NB4 (cell line): ENCODE data around the gene IVL.

Source experiments
- MYC ChIP-seq: IDR thresholded peaks from 2 replicates; pipeline ENCODE4 v1.6.1; 2011; ENCODE audit warnings: low read depth, low read length
- POLR2A ChIP-seq: IDR thresholded peaks from 2 replicates; pipeline ENCODE4 v1.6.1; 2011; ENCODE audit warnings: mild to moderate bottlenecking; ENCODE audit not compliant: insufficient read length; ENCODE audit errors: extremely low read depth
- TF ChIP-seq, protein P1 (sequence below): IDR thresholded peaks from one replicate; pipeline ENCODE4 v1.5.1; 2012; ENCODE audit warnings: low read depth, low read length
- TF ChIP-seq, protein P2 (sequence below): IDR thresholded peaks from 2 replicates; pipeline ENCODE4 v1.6.1; 2011; ENCODE audit warnings: low read depth, low read length

DNA sequence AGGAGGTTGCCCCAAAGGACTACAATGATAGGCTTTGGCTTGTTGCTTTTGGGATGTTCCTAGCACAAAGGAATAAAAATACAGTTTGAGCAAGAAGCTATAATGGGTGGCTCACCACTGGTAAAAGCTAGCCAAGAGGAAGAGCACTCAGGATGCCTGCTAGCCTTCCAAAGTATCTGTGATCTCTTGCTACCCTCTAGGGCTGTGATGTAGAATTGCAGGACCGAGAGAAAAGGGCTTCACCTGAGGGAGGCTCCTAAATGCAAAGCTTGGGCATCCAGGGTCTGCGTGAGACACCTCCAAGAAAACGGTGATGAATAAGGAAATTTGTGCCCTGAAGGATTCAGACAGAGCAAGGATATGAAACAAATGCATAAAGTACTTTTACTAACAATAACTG is 17.7 kb downstream of the IVL start:
- TF ChIP-seq, protein P1, sequence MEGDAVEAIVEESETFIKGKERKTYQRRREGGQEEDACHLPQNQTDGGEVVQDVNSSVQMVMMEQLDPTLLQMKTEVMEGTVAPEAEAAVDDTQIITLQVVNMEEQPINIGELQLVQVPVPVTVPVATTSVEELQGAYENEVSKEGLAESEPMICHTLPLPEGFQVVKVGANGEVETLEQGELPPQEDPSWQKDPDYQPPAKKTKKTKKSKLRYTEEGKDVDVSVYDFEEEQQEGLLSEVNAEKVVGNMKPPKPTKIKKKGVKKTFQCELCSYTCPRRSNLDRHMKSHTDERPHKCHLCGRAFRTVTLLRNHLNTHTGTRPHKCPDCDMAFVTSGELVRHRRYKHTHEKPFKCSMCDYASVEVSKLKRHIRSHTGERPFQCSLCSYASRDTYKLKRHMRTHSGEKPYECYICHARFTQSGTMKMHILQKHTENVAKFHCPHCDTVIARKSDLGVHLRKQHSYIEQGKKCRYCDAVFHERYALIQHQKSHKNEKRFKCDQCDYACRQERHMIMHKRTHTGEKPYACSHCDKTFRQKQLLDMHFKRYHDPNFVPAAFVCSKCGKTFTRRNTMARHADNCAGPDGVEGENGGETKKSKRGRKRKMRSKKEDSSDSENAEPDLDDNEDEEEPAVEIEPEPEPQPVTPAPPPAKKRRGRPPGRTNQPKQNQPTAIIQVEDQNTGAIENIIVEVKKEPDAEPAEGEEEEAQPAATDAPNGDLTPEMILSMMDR = peak; percentile 18
- TF ChIP-seq POLR2A (no peak), MYC (no peak)
- TF ChIP-seq, protein P2, sequence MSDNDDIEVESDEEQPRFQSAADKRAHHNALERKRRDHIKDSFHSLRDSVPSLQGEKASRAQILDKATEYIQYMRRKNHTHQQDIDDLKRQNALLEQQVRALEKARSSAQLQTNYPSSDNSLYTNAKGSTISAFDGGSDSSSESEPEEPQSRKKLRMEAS = no peak
